Panc1 (cell line): Measurements from ENCODE around the gene SMAP1.

Experiments
- POLR2AphosphoS5 ChIP-seq: IDR thresholded peaks from 2 replicates; pipeline ENCODE4 v1.6.1; 2012; ENCODE audit warnings: mild to moderate bottlenecking, low read depth, low read length, moderate library complexity
- TF ChIP-seq, protein P1 (sequence below), 2 experiments: IDR thresholded peaks; 2 replicates each; pipeline ENCODE4 v1.6.1; 2011 to 2012; ENCODE audit warnings: low read depth in 2 of 2, control low read depth in 1 of 2, low read length in 1 of 2, mild to moderate bottlenecking in 1 of 2, moderate library complexity in 1 of 2; ENCODE audit not compliant: insufficient read depth in 1 of 2
- TF ChIP-seq, protein P2 (sequence below): fragments of 450-650 bp; IDR thresholded peaks from 2 replicates; pipeline ENCODE4 v1.5.1; 2017; ENCODE audit warnings: mild to moderate bottlenecking

DNA sequence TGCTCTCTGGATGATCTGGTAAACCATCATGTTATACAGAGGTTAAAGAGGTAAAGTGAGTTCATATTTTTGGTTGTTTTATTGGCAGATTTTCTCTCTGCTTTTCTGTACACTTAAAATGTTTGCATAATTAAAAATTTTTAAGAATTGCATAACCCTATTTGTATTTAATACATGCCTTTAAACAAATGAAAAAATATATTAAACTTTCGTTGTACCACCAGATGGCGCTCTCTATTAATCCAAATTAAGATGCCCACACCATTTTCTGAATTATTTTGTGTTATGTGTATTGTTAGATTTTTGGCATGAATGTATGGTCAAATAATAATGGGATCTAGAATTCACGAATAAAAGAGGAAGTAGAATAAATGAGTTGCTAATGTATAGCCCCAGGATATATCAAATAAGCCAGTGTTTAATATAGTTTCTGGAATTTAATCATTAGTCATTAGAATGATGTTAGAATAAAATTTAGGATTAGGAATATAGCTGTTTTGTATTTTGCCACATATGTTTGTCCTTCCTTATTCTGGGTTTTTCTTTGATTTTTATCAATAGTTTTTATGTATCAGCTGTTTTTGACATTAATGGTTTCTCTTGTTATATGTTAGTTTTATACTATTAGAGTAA, 38.9 kb downstream of the SMAP1 start:
- TF ChIP-seq, protein P1, sequence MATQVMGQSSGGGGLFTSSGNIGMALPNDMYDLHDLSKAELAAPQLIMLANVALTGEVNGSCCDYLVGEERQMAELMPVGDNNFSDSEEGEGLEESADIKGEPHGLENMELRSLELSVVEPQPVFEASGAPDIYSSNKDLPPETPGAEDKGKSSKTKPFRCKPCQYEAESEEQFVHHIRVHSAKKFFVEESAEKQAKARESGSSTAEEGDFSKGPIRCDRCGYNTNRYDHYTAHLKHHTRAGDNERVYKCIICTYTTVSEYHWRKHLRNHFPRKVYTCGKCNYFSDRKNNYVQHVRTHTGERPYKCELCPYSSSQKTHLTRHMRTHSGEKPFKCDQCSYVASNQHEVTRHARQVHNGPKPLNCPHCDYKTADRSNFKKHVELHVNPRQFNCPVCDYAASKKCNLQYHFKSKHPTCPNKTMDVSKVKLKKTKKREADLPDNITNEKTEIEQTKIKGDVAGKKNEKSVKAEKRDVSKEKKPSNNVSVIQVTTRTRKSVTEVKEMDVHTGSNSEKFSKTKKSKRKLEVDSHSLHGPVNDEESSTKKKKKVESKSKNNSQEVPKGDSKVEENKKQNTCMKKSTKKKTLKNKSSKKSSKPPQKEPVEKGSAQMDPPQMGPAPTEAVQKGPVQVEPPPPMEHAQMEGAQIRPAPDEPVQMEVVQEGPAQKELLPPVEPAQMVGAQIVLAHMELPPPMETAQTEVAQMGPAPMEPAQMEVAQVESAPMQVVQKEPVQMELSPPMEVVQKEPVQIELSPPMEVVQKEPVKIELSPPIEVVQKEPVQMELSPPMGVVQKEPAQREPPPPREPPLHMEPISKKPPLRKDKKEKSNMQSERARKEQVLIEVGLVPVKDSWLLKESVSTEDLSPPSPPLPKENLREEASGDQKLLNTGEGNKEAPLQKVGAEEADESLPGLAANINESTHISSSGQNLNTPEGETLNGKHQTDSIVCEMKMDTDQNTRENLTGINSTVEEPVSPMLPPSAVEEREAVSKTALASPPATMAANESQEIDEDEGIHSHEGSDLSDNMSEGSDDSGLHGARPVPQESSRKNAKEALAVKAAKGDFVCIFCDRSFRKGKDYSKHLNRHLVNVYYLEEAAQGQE (IDR thresholded peaks at IDR 0.05; ENCODE audit: insufficient read depth in 1 of 2, low read depth in 2 of 2, low read length in 1 of 2), result no peak
- TF ChIP-seq POLR2AphosphoS5, result no peak
- TF ChIP-seq, protein P2, sequence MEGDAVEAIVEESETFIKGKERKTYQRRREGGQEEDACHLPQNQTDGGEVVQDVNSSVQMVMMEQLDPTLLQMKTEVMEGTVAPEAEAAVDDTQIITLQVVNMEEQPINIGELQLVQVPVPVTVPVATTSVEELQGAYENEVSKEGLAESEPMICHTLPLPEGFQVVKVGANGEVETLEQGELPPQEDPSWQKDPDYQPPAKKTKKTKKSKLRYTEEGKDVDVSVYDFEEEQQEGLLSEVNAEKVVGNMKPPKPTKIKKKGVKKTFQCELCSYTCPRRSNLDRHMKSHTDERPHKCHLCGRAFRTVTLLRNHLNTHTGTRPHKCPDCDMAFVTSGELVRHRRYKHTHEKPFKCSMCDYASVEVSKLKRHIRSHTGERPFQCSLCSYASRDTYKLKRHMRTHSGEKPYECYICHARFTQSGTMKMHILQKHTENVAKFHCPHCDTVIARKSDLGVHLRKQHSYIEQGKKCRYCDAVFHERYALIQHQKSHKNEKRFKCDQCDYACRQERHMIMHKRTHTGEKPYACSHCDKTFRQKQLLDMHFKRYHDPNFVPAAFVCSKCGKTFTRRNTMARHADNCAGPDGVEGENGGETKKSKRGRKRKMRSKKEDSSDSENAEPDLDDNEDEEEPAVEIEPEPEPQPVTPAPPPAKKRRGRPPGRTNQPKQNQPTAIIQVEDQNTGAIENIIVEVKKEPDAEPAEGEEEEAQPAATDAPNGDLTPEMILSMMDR, result peak; percentile 68; the same call in 1 of the 2 replicates
